Limb (tissue), 2 donors: ENCODE measurements around the gene CISH.

Experiments
- DNase-seq, 2 donors: peaks; one replicate each; pipeline ENCODE4 v3.0.0-alpha.2; 2016; ENCODE audit errors: extremely low spot score in 2 of 2

Gene CISH

GRCh38 chr3:50599115-50599715 is 12.4 kb downstream of the CISH start:
- DNase-seq: no peak

GRCh38 chr3:50594253-50594785 is 17.3 kb downstream of the CISH start:
- no peak for DNase-seq

- no peak for DNase-seq
Measured at GRCh38 chr3:50592568-50592967, 19.0 kb downstream of the CISH start.

GRCh38 chr3:50591196-50591741 is 20.3 kb downstream of the CISH start:
- DNase-seq: no peak

- no peak for DNase-seq
Measured at GRCh38 chr3:50588759-50589433, 22.7 kb downstream of the CISH start.

- DNase-seq: no peak
Measured at GRCh38 chr3:50587806-50588758, 23.5 kb downstream of the CISH start.

GRCh38 chr3:50587373-50587772 is 24.2 kb downstream of the CISH start:
- DNase-seq: no peak

GRCh38 chr3:50586763-50587070 is 24.9 kb downstream of the CISH start:
- no peak for DNase-seq

- no peak for DNase-seq
Measured at GRCh38 chr3:50585919-50586762, 25.4 kb downstream of the CISH start.

GRCh38 chr3:50584391-50584790 is 27.2 kb downstream of the CISH start:
- no peak for DNase-seq

- no peak for DNase-seq
Measured at GRCh38 chr3:50583897-50584296, 27.7 kb downstream of the CISH start.

- DNase-seq: no peak
Measured at GRCh38 chr3:50582083-50582482, 29.5 kb downstream of the CISH start.

- no peak for DNase-seq
Measured at GRCh38 chr3:50581459-50581842, 30.1 kb downstream of the CISH start.

GRCh38 chr3:50580683-50581458 is 30.7 kb downstream of the CISH start:
- no peak for DNase-seq

- DNase-seq: no peak
Measured at GRCh38 chr3:50577348-50577747, 34.2 kb downstream of the CISH start.

GRCh38 chr3:50575372-50575771 is 36.2 kb downstream of the CISH start:
- no peak for DNase-seq

GRCh38 chr3:50574444-50574831 is 37.1 kb downstream of the CISH start:
- DNase-seq: no peak

GRCh38 chr3:50573566-50574443 is 37.8 kb downstream of the CISH start:
- DNase-seq: no peak

- no peak for DNase-seq
Measured at GRCh38 chr3:50572801-50573371, 38.7 kb downstream of the CISH start.
